Measurements from ENCODE around the gene PRKAR2B.

- TF ChIP-seq REST (IDR thresholded peaks at IDR 0.05): no peak
- no peak for TF ChIP-seq CTCF (IDR thresholded peaks at IDR 0.05; ENCODE audit: low read depth, low read length, missing input control)
- no peak for TF ChIP-seq FOXA1 (IDR thresholded peaks at IDR 0.05)
- no peak for TF ChIP-seq YY1 (IDR thresholded peaks at IDR 0.05)
- no peak for TF ChIP-seq RAD21 (IDR thresholded peaks at IDR 0.05)
Observed at GRCh38 chr7:107158028-107158427, 113.5 kb downstream of the PRKAR2B start.
